ENCODE results near the gene TDRD10.

The TDRD10 gene

DNA sequence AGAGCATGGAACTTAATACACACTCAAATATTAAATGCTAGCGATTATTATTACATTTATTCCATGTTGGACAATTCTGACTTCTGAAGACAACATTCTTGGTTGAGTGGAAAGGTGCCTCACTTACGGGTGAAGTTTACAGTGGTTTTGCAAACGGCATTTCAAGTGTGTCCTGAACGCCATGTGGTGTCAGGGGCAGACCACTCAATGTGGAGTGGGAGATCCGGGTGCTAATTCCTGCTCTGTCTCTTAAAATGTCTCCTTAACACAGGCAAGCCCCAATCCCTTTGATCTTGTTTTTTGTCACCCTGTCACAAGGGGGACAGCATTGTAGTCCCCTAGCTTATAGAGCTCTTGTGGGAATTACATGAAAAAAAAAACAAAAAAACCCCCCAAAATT is 5.6 kb upstream of the TDRD10 start:
- DNase-seq (ENCODE audit: low spot score) = no peak
- H3K27ac ChIP-seq = no peak overlapping the region
- POLR2A ChIA-PET (ENCODE audit: low non-redundant PET) = no interaction called here
- TF ChIP-seq, protein P1, sequence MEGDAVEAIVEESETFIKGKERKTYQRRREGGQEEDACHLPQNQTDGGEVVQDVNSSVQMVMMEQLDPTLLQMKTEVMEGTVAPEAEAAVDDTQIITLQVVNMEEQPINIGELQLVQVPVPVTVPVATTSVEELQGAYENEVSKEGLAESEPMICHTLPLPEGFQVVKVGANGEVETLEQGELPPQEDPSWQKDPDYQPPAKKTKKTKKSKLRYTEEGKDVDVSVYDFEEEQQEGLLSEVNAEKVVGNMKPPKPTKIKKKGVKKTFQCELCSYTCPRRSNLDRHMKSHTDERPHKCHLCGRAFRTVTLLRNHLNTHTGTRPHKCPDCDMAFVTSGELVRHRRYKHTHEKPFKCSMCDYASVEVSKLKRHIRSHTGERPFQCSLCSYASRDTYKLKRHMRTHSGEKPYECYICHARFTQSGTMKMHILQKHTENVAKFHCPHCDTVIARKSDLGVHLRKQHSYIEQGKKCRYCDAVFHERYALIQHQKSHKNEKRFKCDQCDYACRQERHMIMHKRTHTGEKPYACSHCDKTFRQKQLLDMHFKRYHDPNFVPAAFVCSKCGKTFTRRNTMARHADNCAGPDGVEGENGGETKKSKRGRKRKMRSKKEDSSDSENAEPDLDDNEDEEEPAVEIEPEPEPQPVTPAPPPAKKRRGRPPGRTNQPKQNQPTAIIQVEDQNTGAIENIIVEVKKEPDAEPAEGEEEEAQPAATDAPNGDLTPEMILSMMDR (conservative IDR thresholded peaks at IDR 0.05; ENCODE audit: low read depth) = no peak
- CTCF ChIA-PET = no interaction called here

DNA sequence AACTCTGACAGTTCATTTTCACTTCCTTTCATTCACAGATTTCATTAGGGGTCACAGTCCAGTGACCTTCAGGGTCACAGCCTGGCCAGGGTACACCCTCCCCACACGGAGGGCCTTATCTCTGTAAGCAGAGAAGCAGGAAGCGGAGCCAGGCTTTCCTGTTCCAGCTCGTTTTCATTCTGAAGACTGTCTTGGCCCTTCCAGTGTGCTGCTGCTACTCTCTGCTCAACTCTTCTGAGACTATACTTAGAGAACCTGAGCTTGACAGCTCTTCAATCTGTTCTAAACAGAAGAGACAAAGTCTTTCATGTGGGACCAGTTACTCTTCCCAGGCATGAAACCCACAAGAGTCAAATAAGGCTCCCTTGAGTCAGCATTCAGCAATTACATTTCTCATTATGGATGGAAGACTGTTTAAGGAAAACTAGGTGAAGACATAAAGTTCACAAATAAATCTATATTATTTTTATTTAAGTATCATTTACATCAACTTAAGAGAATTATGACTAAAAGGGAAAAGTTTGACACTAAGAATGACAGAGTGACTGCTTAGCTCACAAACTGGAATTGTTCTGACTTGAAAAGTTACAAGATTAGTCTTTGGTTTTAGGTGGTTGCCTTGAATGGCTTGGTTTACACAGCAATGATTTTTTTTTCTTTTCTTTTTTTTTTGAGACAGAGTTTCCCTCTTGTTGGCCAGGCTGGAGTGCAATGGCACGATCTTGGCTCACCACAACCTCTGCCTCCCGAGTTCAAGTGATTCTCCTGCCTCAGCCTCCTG is 4.8 kb upstream of the TDRD10 start:
- CTCF ChIA-PET = interaction anchor here (0.5 to 0.7 kb wide), 2 partner anchors 9 to 823 kb away, joined by 3 to 6 read pairs; partner anchors contain the start of gene RUSC1
- no peak for DNase-seq (ENCODE audit: low spot score)
- H3K27ac ChIP-seq = no peak overlapping the region
- POLR2A ChIA-PET (ENCODE audit: low non-redundant PET) = no interaction called here
- TF ChIP-seq, protein P1 (conservative IDR thresholded peaks at IDR 0.05; ENCODE audit: low read depth) = no peak

DNA sequence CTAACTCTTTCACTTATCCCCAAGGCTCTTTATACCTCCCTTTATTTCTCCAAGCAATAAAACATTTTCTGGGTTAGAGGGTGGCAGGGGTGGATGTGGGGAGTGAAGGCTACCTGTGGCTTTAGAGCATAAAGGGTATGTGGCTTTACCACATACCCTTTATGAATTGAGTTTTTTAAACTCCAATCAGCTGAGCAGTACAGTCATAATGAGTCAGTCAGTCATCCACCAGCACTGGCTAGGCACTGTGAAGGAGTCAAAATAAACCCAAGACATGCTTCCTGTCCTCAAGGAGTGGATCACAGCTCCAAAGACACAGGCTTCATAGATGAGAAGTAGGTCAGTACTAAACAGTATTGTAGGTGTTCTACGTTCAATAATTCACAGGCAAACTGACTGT is 2.6 kb upstream of the TDRD10 start:
- TF ChIP-seq, protein P1 (conservative IDR thresholded peaks at IDR 0.05; ENCODE audit: low read depth) = no peak
- no peak overlapping the region for H3K27ac ChIP-seq
- POLR2A ChIA-PET (ENCODE audit: low non-redundant PET) = no interaction called here
- DNase-seq (ENCODE audit: low spot score) = no peak
- CTCF ChIA-PET = no interaction called here

DNA sequence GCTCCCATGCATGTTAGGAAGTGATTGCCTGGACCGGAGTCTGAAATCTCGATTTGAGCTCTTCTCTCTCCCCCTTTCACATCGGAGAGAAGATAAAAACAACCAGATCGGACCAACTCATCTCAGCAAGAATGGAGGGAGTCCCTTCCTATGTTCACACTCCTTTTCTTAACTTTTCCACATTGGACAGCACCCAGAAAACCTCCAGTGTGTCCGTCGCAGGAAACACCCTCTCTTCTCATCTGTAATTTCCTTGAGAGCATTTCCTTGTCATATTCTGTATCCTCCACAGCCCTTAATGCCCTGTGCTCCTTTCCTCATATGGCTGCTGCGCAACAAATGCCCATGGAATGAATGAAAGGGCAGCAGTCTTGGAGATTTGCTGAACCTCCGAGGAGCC is 1.5 kb upstream of the TDRD10 start:
- TF ChIP-seq, protein P1 (conservative IDR thresholded peaks at IDR 0.05; ENCODE audit: low read depth) = no peak
- ChIA-PET CTCF (no interaction called here), POLR2A (ENCODE audit: low non-redundant PET) (no interaction called here)
- no peak for DNase-seq (ENCODE audit: low spot score)
- no peak overlapping the region for H3K27ac ChIP-seq

DNA sequence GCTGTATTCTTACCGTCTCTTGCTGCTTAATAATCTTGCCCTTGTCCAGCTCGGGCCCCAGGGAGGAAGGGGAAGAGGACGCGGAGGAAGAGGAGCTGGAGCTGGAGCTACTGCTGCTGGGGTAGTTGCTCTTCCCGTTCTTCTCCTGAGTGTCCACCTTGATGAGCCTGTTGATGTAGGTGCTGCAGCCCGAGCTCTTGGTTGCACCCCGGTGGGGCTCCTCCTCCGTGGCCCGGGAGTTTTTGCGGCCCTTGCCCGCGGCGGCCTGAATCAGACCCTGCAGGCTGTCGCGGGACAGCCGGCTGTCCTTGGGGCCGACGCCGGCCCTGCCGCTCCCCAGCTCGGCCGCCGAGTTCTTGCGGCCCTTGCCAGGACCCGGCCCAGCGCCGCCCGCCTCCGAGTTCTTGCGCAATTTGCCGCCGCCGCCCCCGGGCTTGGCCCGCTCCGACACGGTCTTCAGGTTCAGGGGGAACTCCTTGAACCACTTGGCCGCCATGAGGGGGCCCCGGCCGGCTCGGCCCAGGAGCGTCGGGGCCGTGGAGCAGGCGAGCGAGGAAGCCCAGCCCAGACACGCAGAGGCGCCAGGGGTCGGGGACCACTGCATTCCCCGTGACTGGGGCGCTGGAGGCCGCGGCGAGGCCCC is 475 bp upstream of the TDRD10 start:
- no peak for DNase-seq (ENCODE audit: low spot score)
- CTCF ChIA-PET = no interaction called here
- TF ChIP-seq, protein P1 (conservative IDR thresholded peaks at IDR 0.05; ENCODE audit: low read depth) = no peak

DNA sequence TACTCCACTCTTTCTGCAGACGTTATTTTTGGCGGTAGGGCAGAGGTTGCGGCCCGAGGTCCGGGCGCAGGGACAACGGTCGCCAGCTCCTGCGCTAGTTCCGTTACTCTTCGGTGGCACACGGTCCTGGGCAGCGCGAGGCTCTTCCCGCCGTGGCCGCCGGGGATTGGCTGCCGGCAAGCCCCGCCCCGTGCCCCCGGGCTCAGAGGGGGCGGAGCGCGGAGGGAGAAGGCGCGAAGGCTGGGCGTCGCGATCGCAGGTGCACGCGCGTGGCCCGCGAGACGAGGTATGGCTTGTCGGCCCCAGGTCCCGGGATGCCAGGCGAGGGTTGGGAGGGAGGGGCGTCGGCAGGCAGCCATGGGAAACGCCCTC is 711 bp downstream of the TDRD10 start:
- TF ChIP-seq, protein P1 (conservative IDR thresholded peaks at IDR 0.05; ENCODE audit: low read depth) = no peak
- ChIA-PET CTCF (interaction anchor here (0.9 kb wide), 1 partner anchor 9 kb away, joined by 4 read pairs; no protein-coding TSS in a partner anchor), POLR2A (ENCODE audit: low non-redundant PET) (no interaction called here)
- no peak overlapping the region for H3K27ac ChIP-seq
- no peak for DNase-seq (ENCODE audit: low spot score)

More for the DNA sequence above, 475 bp upstream of the TDRD10 start:
- H3K27ac ChIP-seq = no peak overlapping the region
- POLR2A ChIA-PET (ENCODE audit: low non-redundant PET) = no interaction called here
